K562 (cell line): ENCODE measurements around the gene RCSD1. TPM values are rescaled to one million over a fixed set of nuclear protein-coding genes. Genes with fewer than 3 reads are reported as not detected.

Source experiments
- ARID4B ChIP-seq: sonication (generic); formaldehyde crosslinking; IDR thresholded peaks from 2 replicates; pipeline ENCODE4 v1.8.0; 2022; ENCODE audit warnings: mild to moderate bottlenecking, missing genetic modification reagents
- ATF1 ChIP-seq, 2 experiments: fragments of 450-650 bp in 1 of 2; IDR thresholded peaks; 2 replicates each; pipeline ENCODE4 v1.6.1; 2016; ENCODE audit warnings: missing compliant biosample characterization in 1 of 2, missing genetic modification characterization in 1 of 2
- KDM1A ChIP-seq, 2 experiments: fragments of 450-650 bp; IDR thresholded peaks; 2 replicates each; pipeline ENCODE4 v1.6.1; 2016; ENCODE audit warnings: mild to moderate bottlenecking in 2 of 2
- MCM5 ChIP-seq: fragments of 450-650 bp; IDR thresholded peaks from 2 replicates; pipeline ENCODE4 v1.6.1; 2016; ENCODE audit warnings: low read depth
- NR2C1 ChIP-seq, 2 experiments: fragments of 450-650 bp; IDR thresholded peaks; 2 replicates each; pipeline ENCODE4 v1.6.1; 2017; ENCODE audit warnings: mild to moderate bottlenecking in 2 of 2, antibody characterized with exemption in 1 of 2, inconsistent platforms in 1 of 2, missing compliant biosample characterization in 1 of 2, missing genetic modification characterization in 1 of 2
- SIN3B ChIP-seq: fragments of 450-650 bp; IDR thresholded peaks from 2 replicates; pipeline ENCODE4 v1.6.1; 2017; ENCODE audit warnings: low read depth, mild to moderate bottlenecking, moderate library complexity
- ZBTB26 ChIP-seq: fragments of 450-650 bp; formaldehyde crosslinking; IDR thresholded peaks from 2 replicates; pipeline ENCODE4 v1.4.0; 2022; ENCODE audit warnings: missing genetic modification characterization
- polyA plus RNA-seq, 8 experiments: library from polyadenylated mRNA; depleted of rRNA in 4 of 8; stranded (reverse) in 5 of 8; unstranded in 3 of 8; fragments of >200 nt; fragmentation: Nextera tagmentation in 2 of 8; fragmentation: Illumina TruSeq in 1 of 8; extraction: Ambion mirVana in 2 of 8; extraction: Trizol in 1 of 8; gene quantifications; 2 replicates each; pipeline versions ENCODE4 v1.2.1 to v1.2.3, GENCODE V29; 2011 to 2014; ENCODE audit warnings: inconsistent platforms in 1 of 8, missing spikeins in 1 of 8
- total RNA-seq, 7 experiments: library from RNA; depleted of rRNA in 6 of 7; stranded (reverse); fragments of >200 nt in 6 of 7; fragmentation: Illumina TruSeq in 2 of 7; extraction: Trizol in 2 of 7; gene quantifications; 2 replicates each; pipeline versions ENCODE4 v1.2.1 to v1.2.3, GENCODE V29; 2011 to 2021; ENCODE audit warnings: low replicate concordance in 1 of 7

RCSD1 gene
- total and polyA plus RNA-seq, 9 of the 15 experiments (the other 6 are each of a cell fraction or from before 2014, with no cell fraction given): 7.8 to 69.8 (median 45.3) TPM

- TF ChIP-seq ARID4B (CRISPR knock-in tag) (no peak), MCM5 (no peak), ZBTB26 (CRISPR knock-in tag) (no peak), ATF1 (CRISPR knock-in tag; IDR thresholded peaks at IDR 0.05) (no peak), ATF1 (tag; IDR thresholded peaks at IDR 0.05) (no peak), SIN3B (no peak), NR2C1 (IDR thresholded peaks at IDR 0.05) (no peak), NR2C1 (tag; IDR thresholded peaks at IDR 0.05) (no peak), KDM1A (IDR thresholded peaks at IDR 0.05) (no peak)
These were observed 108.1 kb downstream of the RCSD1 start (continued) for GRCh38 chr1:167738158-167738557.
